Neutrophil (primary cell): ENCODE measurements around the gene PLB1.
A peak's percentile ranks its signal among the peaks of the same experiment; 100 is the strongest.

Experiments
- H3K27ac ChIP-seq: fragments of 200-600 bp; sonication (generic); 2 replicates; pipeline ENCODE4 v1.5.1; 2016; ENCODE audit warnings: mild to moderate bottlenecking, moderate library complexity
- H3K27me3 ChIP-seq: fragments of 200-600 bp; sonication (generic); 2 replicates; pipeline ENCODE4 v1.6.0; 2016; ENCODE audit warnings: mild to moderate bottlenecking
- H3K36me3 ChIP-seq: fragments of 200-600 bp; sonication (generic); 2 replicates; pipeline ENCODE4 v1.5.1; 2017
- H3K4me1 ChIP-seq, 2 experiments: fragments of 200-600 bp in 1 of 2; sonication (generic) in 1 of 2; 1 replicate in 1 of 2; 2 replicates in 1 of 2; pipeline versions ENCODE4 v1.5.1 to v1.6.1; 2013 to 2016; ENCODE audit warnings: low read depth in 1 of 2, low read length in 1 of 2, mild to moderate bottlenecking in 1 of 2, moderate library complexity in 1 of 2; ENCODE audit not compliant: control insufficient read depth in 1 of 2, insufficient read depth in 1 of 2
- H3K4me3 ChIP-seq, 2 experiments: fragments of 200-600 bp in 1 of 2; sonication (generic) in 1 of 2; 1 replicate in 1 of 2; 2 replicates in 1 of 2; pipeline ENCODE4 v1.5.1; 2013 to 2016; ENCODE audit warnings: low read depth in 1 of 2, low read length in 1 of 2, mild to moderate bottlenecking in 1 of 2, moderate library complexity in 1 of 2
- H3K9me3 ChIP-seq: fragments of 200-600 bp; sonication (generic); 2 replicates; pipeline ENCODE4 v1.5.1; 2016
- CTCF ChIP-seq: fragments of 200-600 bp; sonication (generic); IDR thresholded peaks from 2 replicates; pipeline ENCODE4 v1.5.1; 2016; ENCODE audit warnings: antibody characterized with exemption

PLB1 gene

GRCh38 chr2:28452534-28453081 is 43.3 kb upstream of the PLB1 start:
- Histone ChIP-seq H3K9me3 (no peaks in the 10 kb centered on the region), H3K4me3 (no peak overlapping the region), H3K27me3 (no peaks in the 10 kb centered on the region), H3K27ac (no peak overlapping the region), H3K4me1 (peaks cover 34 to 40% of the 10 kb centered on the region in 2 experiments), H3K36me3 (no peaks in the 10 kb centered on the region)
- peak; percentile 97 for TF ChIP-seq CTCF

- H3K9me3 ChIP-seq = no peaks in the 10 kb centered on the region
- no peak overlapping the region for H3K4me3 ChIP-seq
- TF ChIP-seq CTCF = no peak
- no peaks in the 10 kb centered on the region for H3K27me3 ChIP-seq
- peaks cover 26 to 32% of the 10 kb centered on the region in 2 experiments for H3K4me1 ChIP-seq
- no peak overlapping the region for H3K27ac ChIP-seq
- H3K36me3 ChIP-seq = no peaks in the 10 kb centered on the region
Measured at GRCh38 chr2:28453396-28453795, 42.5 kb upstream of the PLB1 start.

- Histone ChIP-seq H3K27me3 (no peaks in the 10 kb centered on the region), H3K4me1 (peaks cover 17 to 23% of the 10 kb centered on the region in 2 experiments), H3K4me3 (no peak overlapping the region), H3K9me3 (no peaks in the 10 kb centered on the region), H3K36me3 (no peaks in the 10 kb centered on the region), H3K27ac (no peak overlapping the region)
- no peak for TF ChIP-seq CTCF
Measured at GRCh38 chr2:28454016-28454930, 41.6 kb upstream of the PLB1 start.

- H3K27ac ChIP-seq = no peak overlapping the region
- H3K4me3 ChIP-seq = no peak overlapping the region
- no peaks in the 10 kb centered on the region for H3K9me3 ChIP-seq
- H3K27me3 ChIP-seq = no peaks in the 10 kb centered on the region
- TF ChIP-seq CTCF = no peak
- no peaks in the 10 kb centered on the region for H3K36me3 ChIP-seq
- peaks cover 31 to 37% of the 10 kb centered on the region in 2 experiments for H3K4me1 ChIP-seq
Measured at GRCh38 chr2:28457237-28457636, 38.6 kb upstream of the PLB1 start.

GRCh38 chr2:28461056-28461455 is 34.8 kb upstream of the PLB1 start:
- Histone ChIP-seq H3K36me3 (no peaks in the 10 kb centered on the region), H3K27ac (peak overlapping the region; percentile 93), H3K4me3 (peak overlapping the region in 1 of 2 experiments; percentile 10), H3K4me1 (peaks cover 64 to 65% of the 10 kb centered on the region in 2 experiments), H3K9me3 (no peaks in the 10 kb centered on the region), H3K27me3 (no peaks in the 10 kb centered on the region)
- TF ChIP-seq CTCF = no peak
